ENCODE measurements around the gene NAA10. TPM values are rescaled to one million over a fixed set of nuclear protein-coding genes. Genes with fewer than 3 reads are reported as not detected.

Gene NAA10
- total RNA-seq, 1 experiment from 2014 or later, result 124 TPM

DNA sequence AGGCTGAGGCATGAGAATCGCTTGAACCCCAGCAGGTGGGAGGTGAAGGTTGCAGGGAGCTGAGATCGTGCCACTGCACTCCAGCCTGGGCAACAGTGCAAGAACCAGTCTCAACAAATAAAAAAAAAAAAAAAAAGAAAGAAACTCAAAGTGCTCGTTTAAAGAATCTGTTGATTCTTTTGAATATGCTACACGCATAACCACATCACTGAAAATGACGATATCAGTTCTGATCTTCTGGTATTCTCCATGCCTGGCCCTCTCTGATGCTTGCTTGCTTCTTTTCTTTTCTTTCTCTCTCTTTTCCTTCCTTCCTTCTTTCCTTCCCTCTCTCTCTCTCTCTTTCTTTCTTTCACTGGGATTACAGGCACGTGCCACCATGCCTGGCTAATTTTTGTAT lies 23.0 kb downstream of the NAA10 start:
- Histone ChIP-seq H3K9ac (ENCODE audit: low read length) (no peak overlapping the region), H3K4me1 (ENCODE audit: control insufficient read depth in 1 of 2, insufficient read depth in 2 of 2, low read length in 2 of 2) (no peaks in the 10 kb centered on the region)

DNA sequence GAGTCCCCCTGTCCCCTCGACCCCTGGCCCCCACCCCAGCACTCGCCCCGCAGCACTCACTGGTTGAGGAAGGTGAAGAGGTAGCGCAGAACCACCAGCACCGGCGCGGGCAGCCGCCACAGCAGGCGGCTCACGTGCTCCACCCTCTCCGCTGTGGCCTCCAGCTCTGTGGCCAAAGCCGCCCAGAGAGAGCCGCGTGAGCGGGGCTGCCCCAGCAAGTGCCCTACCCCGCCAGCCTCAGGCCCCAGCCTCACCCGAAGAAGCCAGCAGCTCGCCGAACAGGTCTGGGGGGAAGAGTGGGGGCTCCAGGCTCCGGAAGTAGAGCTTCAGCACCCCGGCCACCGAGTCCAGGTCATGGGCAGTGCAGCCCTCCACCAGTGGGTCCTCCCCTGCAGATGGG lies 24.4 kb downstream of the NAA10 start:
- H3K27me3 ChIP-seq (ENCODE audit: insufficient read depth, low read length), result no peaks in the 10 kb centered on the region
- no peak for ATAC-seq
- no peak overlapping the region for H3K4me3 ChIP-seq (replicated peaks in 1 of 2; ENCODE audit: low read depth in 1 of 2, low read length in 2 of 2)
- no peak overlapping the region for H3K9ac ChIP-seq (ENCODE audit: low read length)
- ChIA-PET CTCF (interaction anchor here (0.7 kb wide), 1 partner anchor 984 kb away, joined by 3 read pairs; no protein-coding TSS in a partner anchor), POLR2A (interaction anchor here (0.7 kb wide), 1 partner anchor 11 kb away, joined by 3 read pairs; no protein-coding TSS in a partner anchor), RAD21 (ENCODE audit: low non-redundant PET in 1 of 2, low total read pairs in 2 of 2, uncharacterized antibody in 2 of 2, unreplicated experiment in 2 of 2) (no interaction called here)
- H4K20me1 ChIP-seq (ENCODE audit: insufficient read depth), result no peaks in the 10 kb centered on the region
- H3K4me2 ChIP-seq (ENCODE audit: low read length), result no peak overlapping the region
- intact Hi-C loops (cut with micrococcal nuclease), result no loop called here
- no TSS peak for BruUV-seq (replicated peaks)
- H3K4me1 ChIP-seq (ENCODE audit: control insufficient read depth in 1 of 2, insufficient read depth in 2 of 2, low read length in 2 of 2), result no peaks in the 10 kb centered on the region
- no peak for DNase-seq (ENCODE audit: low read depth, low spot score)
- H3K36me3 ChIP-seq (ENCODE audit: control insufficient read depth in 1 of 2, insufficient read depth in 2 of 2, low read length in 2 of 2), result no peaks in the 10 kb centered on the region
- TF ChIP-seq, protein P1, sequence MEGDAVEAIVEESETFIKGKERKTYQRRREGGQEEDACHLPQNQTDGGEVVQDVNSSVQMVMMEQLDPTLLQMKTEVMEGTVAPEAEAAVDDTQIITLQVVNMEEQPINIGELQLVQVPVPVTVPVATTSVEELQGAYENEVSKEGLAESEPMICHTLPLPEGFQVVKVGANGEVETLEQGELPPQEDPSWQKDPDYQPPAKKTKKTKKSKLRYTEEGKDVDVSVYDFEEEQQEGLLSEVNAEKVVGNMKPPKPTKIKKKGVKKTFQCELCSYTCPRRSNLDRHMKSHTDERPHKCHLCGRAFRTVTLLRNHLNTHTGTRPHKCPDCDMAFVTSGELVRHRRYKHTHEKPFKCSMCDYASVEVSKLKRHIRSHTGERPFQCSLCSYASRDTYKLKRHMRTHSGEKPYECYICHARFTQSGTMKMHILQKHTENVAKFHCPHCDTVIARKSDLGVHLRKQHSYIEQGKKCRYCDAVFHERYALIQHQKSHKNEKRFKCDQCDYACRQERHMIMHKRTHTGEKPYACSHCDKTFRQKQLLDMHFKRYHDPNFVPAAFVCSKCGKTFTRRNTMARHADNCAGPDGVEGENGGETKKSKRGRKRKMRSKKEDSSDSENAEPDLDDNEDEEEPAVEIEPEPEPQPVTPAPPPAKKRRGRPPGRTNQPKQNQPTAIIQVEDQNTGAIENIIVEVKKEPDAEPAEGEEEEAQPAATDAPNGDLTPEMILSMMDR (IDR thresholded peaks at IDR 0.05 in 2 of 3, conservative IDR thresholded peaks at IDR 0.05 in 1 of 3; ENCODE audit: borderline replicate concordance in 1 of 3, insufficient read depth in 1 of 3, low read depth in 2 of 3, low read length in 2 of 3), result no peak
- TF ChIP-seq CBX3 (IDR thresholded peaks at IDR 0.05; ENCODE audit: low read depth) (no peak), ELF1 (IDR thresholded peaks at IDR 0.05; ENCODE audit: borderline replicate concordance, low read depth) (no peak), CEBPB (IDR thresholded peaks at IDR 0.05; ENCODE audit: low read depth) (no peak), YY1 (IDR thresholded peaks at IDR 0.05; ENCODE audit: extremely low read depth, insufficient replicate concordance, low read depth, low read length) (no peak), EZH2 (IDR thresholded peaks at IDR 0.05) (no peak), ZNF274 (IDR thresholded peaks at IDR 0.05; ENCODE audit: low read depth, low read length) (no peak), SIN3A (IDR thresholded peaks at IDR 0.05; ENCODE audit: low read depth) (no peak)
- TF ChIP-seq, protein P2, sequence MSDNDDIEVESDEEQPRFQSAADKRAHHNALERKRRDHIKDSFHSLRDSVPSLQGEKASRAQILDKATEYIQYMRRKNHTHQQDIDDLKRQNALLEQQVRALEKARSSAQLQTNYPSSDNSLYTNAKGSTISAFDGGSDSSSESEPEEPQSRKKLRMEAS (IDR thresholded peaks at IDR 0.05), result no peak
- TF ChIP-seq, protein P3, sequence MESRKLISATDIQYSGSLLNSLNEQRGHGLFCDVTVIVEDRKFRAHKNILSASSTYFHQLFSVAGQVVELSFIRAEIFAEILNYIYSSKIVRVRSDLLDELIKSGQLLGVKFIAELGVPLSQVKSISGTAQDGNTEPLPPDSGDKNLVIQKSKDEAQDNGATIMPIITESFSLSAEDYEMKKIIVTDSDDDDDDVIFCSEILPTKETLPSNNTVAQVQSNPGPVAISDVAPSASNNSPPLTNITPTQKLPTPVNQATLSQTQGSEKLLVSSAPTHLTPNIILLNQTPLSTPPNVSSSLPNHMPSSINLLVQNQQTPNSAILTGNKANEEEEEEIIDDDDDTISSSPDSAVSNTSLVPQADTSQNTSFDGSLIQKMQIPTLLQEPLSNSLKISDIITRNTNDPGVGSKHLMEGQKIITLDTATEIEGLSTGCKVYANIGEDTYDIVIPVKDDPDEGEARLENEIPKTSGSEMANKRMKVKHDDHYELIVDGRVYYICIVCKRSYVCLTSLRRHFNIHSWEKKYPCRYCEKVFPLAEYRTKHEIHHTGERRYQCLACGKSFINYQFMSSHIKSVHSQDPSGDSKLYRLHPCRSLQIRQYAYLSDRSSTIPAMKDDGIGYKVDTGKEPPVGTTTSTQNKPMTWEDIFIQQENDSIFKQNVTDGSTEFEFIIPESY (IDR thresholded peaks at IDR 0.05; ENCODE audit: extremely low read depth, insufficient replicate concordance, low read length), result no peak
- TF ChIP-seq, protein P4, sequence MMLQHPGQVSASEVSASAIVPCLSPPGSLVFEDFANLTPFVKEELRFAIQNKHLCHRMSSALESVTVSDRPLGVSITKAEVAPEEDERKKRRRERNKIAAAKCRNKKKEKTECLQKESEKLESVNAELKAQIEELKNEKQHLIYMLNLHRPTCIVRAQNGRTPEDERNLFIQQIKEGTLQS (IDR thresholded peaks at IDR 0.05), result no peak
- no peak overlapping the region for H3K27ac ChIP-seq (ENCODE audit: low read depth, low read length)
- H3K9me2 ChIP-seq (ENCODE audit: insufficient read depth), result no peaks in the 10 kb centered on the region
- H2AFZ ChIP-seq (ENCODE audit: low read depth, low read length, poor library complexity, severe bottlenecking), result no peak overlapping the region
- H3K9me3 ChIP-seq (ENCODE audit: control insufficient read depth in 1 of 2, insufficient read depth in 1 of 2, low read depth in 1 of 2, low read length in 2 of 2), result no peaks in the 10 kb centered on the region
- no peaks in the 10 kb centered on the region for H3K79me2 ChIP-seq (ENCODE audit: insufficient read depth, low read length)

More for the DNA sequence above, 23.0 kb downstream of the NAA10 start:
- no peak overlapping the region for H2AFZ ChIP-seq (ENCODE audit: low read depth, low read length, poor library complexity, severe bottlenecking)
- ChIA-PET POLR2A (no interaction called here), CTCF (interaction anchor here (1.0 kb wide), 1 partner anchor 15 kb away, joined by 3 read pairs; no protein-coding TSS in a partner anchor), RAD21 (ENCODE audit: low non-redundant PET in 1 of 2, low total read pairs in 2 of 2, uncharacterized antibody in 2 of 2, unreplicated experiment in 2 of 2) (no interaction called here)
- intact Hi-C loops (cut with micrococcal nuclease), result no loop called here
- H3K4me3 ChIP-seq (replicated peaks in 1 of 2; ENCODE audit: low read depth in 1 of 2, low read length in 2 of 2), result no peak overlapping the region
- no peak for DNase-seq (ENCODE audit: low read depth, low spot score)
- H3K27ac ChIP-seq (ENCODE audit: low read depth, low read length), result no peak overlapping the region
- H3K79me2 ChIP-seq (ENCODE audit: insufficient read depth, low read length), result no peaks in the 10 kb centered on the region
- ATAC-seq, result no peak
- H3K9me2 ChIP-seq (ENCODE audit: insufficient read depth), result no peaks in the 10 kb centered on the region
- no TSS peak for BruUV-seq (replicated peaks)
- TF ChIP-seq YY1 (IDR thresholded peaks at IDR 0.05; ENCODE audit: extremely low read depth, insufficient replicate concordance, low read depth, low read length) (no peak), POLR2A (IDR thresholded peaks at IDR 0.05; ENCODE audit: borderline replicate concordance, extremely low read depth, insufficient read depth, insufficient read length) (no peak), CEBPB (IDR thresholded peaks at IDR 0.05; ENCODE audit: low read depth) (no peak), ZNF274 (IDR thresholded peaks at IDR 0.05; ENCODE audit: low read depth, low read length) (no peak)
- H3K9me3 ChIP-seq (ENCODE audit: control insufficient read depth in 1 of 2, insufficient read depth in 1 of 2, low read depth in 1 of 2, low read length in 2 of 2), result no peaks in the 10 kb centered on the region
- H3K27me3 ChIP-seq (ENCODE audit: insufficient read depth, low read length), result no peaks in the 10 kb centered on the region
- H3K4me2 ChIP-seq (ENCODE audit: low read length), result no peak overlapping the region
- no peaks in the 10 kb centered on the region for H4K20me1 ChIP-seq (ENCODE audit: insufficient read depth)
- H3K36me3 ChIP-seq (ENCODE audit: control insufficient read depth in 1 of 2, insufficient read depth in 2 of 2, low read length in 2 of 2), result no peaks in the 10 kb centered on the region
